Measurements from ENCODE around the gene SRP14. TPM values are rescaled to one million over a fixed set of nuclear protein-coding genes. Genes with fewer than 3 reads are reported as not detected.
A peak's percentile ranks its signal among the peaks of the same experiment; 100 is the strongest.

Gene SRP14
- total RNA-seq (100 to 1,000 TPM; 202 to 203 TPM), polyA plus RNA-seq (835 TPM)

GRCh38 chr15:40038638-40039543 lies at the start of gene SRP14:
SRP14 (minus strand) TSS chr15:40039181; CDS start chr15:40039116, 65 bp downstream.
- Mint-ChIP-seq H3K36me3 (peaks cover 5 to 51% (median 16%) of the 10 kb centered on the region in 3 donors), H3K4me1 (peaks cover 41 to 62% (median 60%) of the 10 kb centered on the region in 3 donors), H3K27ac (peak within 1 kb of the TSS; percentile 92 to 100 (median 98)), H3K27me3 (peaks cover 0 to 2% of the 10 kb centered on the region in 2 donors), H3K9me3 (no peaks in the 10 kb centered on the region), H3K4me3 (peak within 1 kb of the TSS; percentile 98 to 100 (median 99))
- Histone ChIP-seq H3K9me3 (ENCODE audit: low read length) (no peaks in the 10 kb centered on the region), H3K36me3 (ENCODE audit: insufficient read depth, low read length) (peaks cover 26% of the 10 kb centered on the region), H3K4me1 (ENCODE audit: insufficient read depth, low read length) (peaks cover 20% of the 10 kb centered on the region), H3K27me3 (ENCODE audit: insufficient read depth, low read length, poor library complexity, severe bottlenecking) (no peaks in the 10 kb centered on the region), H3K27ac (ENCODE audit: low read depth, low read length) (peak within 1 kb of the TSS; percentile 81), H3K4me3 (ENCODE audit: low read length) (peak within 1 kb of the TSS; percentile 82)
- DNase-seq, result peak; percentile 89 to 95 (median 90)
- CTCF ChIA-PET, result interaction anchor here (0.7 to 9.1 kb wide), 8 partner anchors 10 to 240 kb away, joined by 3 to 54 read pairs (median 4); no protein-coding TSS in a partner anchor
- POLR2A ChIA-PET, result interaction anchor here (0.7 to 1.5 kb wide), 3 partner anchors 9 to 70 kb away, joined by 3 to 7 read pairs (median 3); no protein-coding TSS in a partner anchor

GRCh38 chr15:40087991-40088928 lies 49.3 kb upstream of the SRP14 start:
- Mint-ChIP-seq H3K27me3 (peaks cover 4 to 12% of the 10 kb centered on the region in 2 donors), H3K27ac (no peak overlapping the region), H3K36me3 (peaks cover 0 to 26% (median 4%) of the 10 kb centered on the region in 3 donors), H3K4me1 (peaks cover 0 to 6% (median 2%) of the 10 kb centered on the region in 3 donors), H3K9me3 (no peaks in the 10 kb centered on the region), H3K4me3 (no peak overlapping the region)
- DNase-seq, result no peak
- no peaks in the 10 kb centered on the region for H3K9me3 ChIP-seq (ENCODE audit: low read length)
- H3K27me3 ChIP-seq (ENCODE audit: insufficient read depth, low read length, poor library complexity, severe bottlenecking), result no peaks in the 10 kb centered on the region
- POLR2A ChIA-PET, result interaction anchor here (0.6 kb wide), 1 partner anchor 14 kb away, joined by 3 read pairs; no protein-coding TSS in a partner anchor
- H3K36me3 ChIP-seq (ENCODE audit: insufficient read depth, low read length), result no peaks in the 10 kb centered on the region
- H3K27ac ChIP-seq (ENCODE audit: low read depth, low read length), result no peak overlapping the region
- no peak overlapping the region for H3K4me3 ChIP-seq (ENCODE audit: low read length)
- CTCF ChIA-PET, result interaction anchor here (19.8 kb wide), 1 partner anchor 20 kb away, joined by 186 read pairs; the partner anchor contains the start of gene BMF
- H3K4me1 ChIP-seq (ENCODE audit: insufficient read depth, low read length), result no peaks in the 10 kb centered on the region

- POLR2A ChIA-PET, result no interaction called here
- H3K9me3 Mint-ChIP-seq, result no peaks in the 10 kb centered on the region
- CTCF ChIA-PET, result interaction anchor here (0.8 to 19.8 kb wide), 2 partner anchors 21 to 40 kb away, joined by 3 to 186 read pairs; partner anchors contain the start of gene BMF
Observed at GRCh38 chr15:40087068-40087810, 48.3 kb upstream of the SRP14 start.

GRCh38 chr15:40085266-40085665 lies 46.3 kb upstream of the SRP14 start:
- no peak for DNase-seq
- CTCF ChIA-PET, result interaction anchor here (1.2 to 19.8 kb wide), 2 partner anchors 15 to 23 kb away, joined by 3 to 186 read pairs; partner anchors contain the start of gene BMF
- H3K4me3 Mint-ChIP-seq, result no peak overlapping the region
- no peak overlapping the region for H3K27ac Mint-ChIP-seq
- Histone ChIP-seq H3K4me1 (ENCODE audit: insufficient read depth, low read length) (peaks cover 20% of the 10 kb centered on the region), H3K9me3 (ENCODE audit: low read length) (no peaks in the 10 kb centered on the region), H3K36me3 (ENCODE audit: insufficient read depth, low read length) (no peaks in the 10 kb centered on the region), H3K4me3 (ENCODE audit: low read length) (no peak overlapping the region), H3K27ac (ENCODE audit: low read depth, low read length) (no peak overlapping the region), H3K27me3 (ENCODE audit: insufficient read depth, low read length, poor library complexity, severe bottlenecking) (no peaks in the 10 kb centered on the region)
- peaks cover 6 to 20% (median 13%) of the 10 kb centered on the region in 3 donors for H3K4me1 Mint-ChIP-seq
- no peaks in the 10 kb centered on the region for H3K9me3 Mint-ChIP-seq
- peaks cover 8 to 21% of the 10 kb centered on the region in 2 donors for H3K27me3 Mint-ChIP-seq
- H3K36me3 Mint-ChIP-seq, result peaks cover 0 to 9% (median 0%) of the 10 kb centered on the region in 3 donors
- POLR2A ChIA-PET, result no interaction called here

More at GRCh38 chr15:40087068-40087810, 48.3 kb upstream of the SRP14 start:
- H3K4me1 ChIP-seq (ENCODE audit: insufficient read depth, low read length), result peaks cover 8% of the 10 kb centered on the region
- Mint-ChIP-seq H3K27me3 (peaks cover 6 to 16% of the 10 kb centered on the region in 2 donors), H3K4me1 (peaks cover 0 to 12% (median 3%) of the 10 kb centered on the region in 3 donors), H3K4me3 (no peak overlapping the region), H3K36me3 (peaks cover 0 to 21% (median 2%) of the 10 kb centered on the region in 3 donors), H3K27ac (no peak overlapping the region)
- DNase-seq, result no peak
- no peak overlapping the region for H3K4me3 ChIP-seq (ENCODE audit: low read length)
- no peak overlapping the region for H3K27ac ChIP-seq (ENCODE audit: low read depth, low read length)
- H3K36me3 ChIP-seq (ENCODE audit: insufficient read depth, low read length), result no peaks in the 10 kb centered on the region
- no peaks in the 10 kb centered on the region for H3K27me3 ChIP-seq (ENCODE audit: insufficient read depth, low read length, poor library complexity, severe bottlenecking)
- no peaks in the 10 kb centered on the region for H3K9me3 ChIP-seq (ENCODE audit: low read length)

GRCh38 chr15:40084650-40085049 lies 45.7 kb upstream of the SRP14 start:
- H3K4me3 Mint-ChIP-seq, result no peak overlapping the region
- H3K4me1 ChIP-seq (ENCODE audit: insufficient read depth, low read length), result peaks cover 20% of the 10 kb centered on the region
- H3K36me3 Mint-ChIP-seq, result peaks cover 0 to 3% (median 0%) of the 10 kb centered on the region in 3 donors
- H3K27ac Mint-ChIP-seq, result no peak overlapping the region
- no peaks in the 10 kb centered on the region for H3K36me3 ChIP-seq (ENCODE audit: insufficient read depth, low read length)
- peaks cover 6 to 20% (median 13%) of the 10 kb centered on the region in 3 donors for H3K4me1 Mint-ChIP-seq
- no peaks in the 10 kb centered on the region for H3K27me3 ChIP-seq (ENCODE audit: insufficient read depth, low read length, poor library complexity, severe bottlenecking)
- no peak for DNase-seq
- H3K27me3 Mint-ChIP-seq, result peaks cover 8 to 21% of the 10 kb centered on the region in 2 donors
- ChIA-PET POLR2A (no interaction called here), CTCF (interaction anchor here (1.2 to 19.8 kb wide), 2 partner anchors 15 to 24 kb away, joined by 3 to 186 read pairs; partner anchors contain the start of gene BMF)
- H3K4me3 ChIP-seq (ENCODE audit: low read length), result no peak overlapping the region
- H3K27ac ChIP-seq (ENCODE audit: low read depth, low read length), result no peak overlapping the region
- no peaks in the 10 kb centered on the region for H3K9me3 ChIP-seq (ENCODE audit: low read length)
- no peaks in the 10 kb centered on the region for H3K9me3 Mint-ChIP-seq

GRCh38 chr15:40082195-40082883 lies 43.4 kb upstream of the SRP14 start:
- Histone ChIP-seq H3K9me3 (ENCODE audit: low read length) (no peaks in the 10 kb centered on the region), H3K36me3 (ENCODE audit: insufficient read depth, low read length) (no peaks in the 10 kb centered on the region), H3K27me3 (ENCODE audit: insufficient read depth, low read length, poor library complexity, severe bottlenecking) (no peaks in the 10 kb centered on the region), H3K4me3 (ENCODE audit: low read length) (no peak overlapping the region), H3K27ac (ENCODE audit: low read depth, low read length) (peak overlapping the region; percentile 51), H3K4me1 (ENCODE audit: insufficient read depth, low read length) (peaks cover 20% of the 10 kb centered on the region)
- no peaks in the 10 kb centered on the region for H3K36me3 Mint-ChIP-seq
- peaks cover 6 to 20% (median 13%) of the 10 kb centered on the region in 3 donors for H3K4me1 Mint-ChIP-seq
- no peak for DNase-seq
- no peaks in the 10 kb centered on the region for H3K9me3 Mint-ChIP-seq
- H3K27me3 Mint-ChIP-seq, result peaks cover 6 to 21% of the 10 kb centered on the region in 2 donors
- H3K27ac Mint-ChIP-seq, result peak overlapping the region in 1 of 8 donors; percentile 78
- H3K4me3 Mint-ChIP-seq, result no peak overlapping the region
- ChIA-PET CTCF (interaction anchor here (0.6 to 19.8 kb wide), 3 partner anchors 22 to 189 kb away, joined by 3 to 186 read pairs (median 3); partner anchors contain the start of gene BMF), POLR2A (no interaction called here)
